Measurements from ENCODE around the gene PNKD. TPM values are rescaled to one million over a fixed set of nuclear protein-coding genes. Genes with fewer than 3 reads are reported as not detected.
A peak's percentile ranks its signal among the peaks of the same experiment; 100 is the strongest.

Gene PNKD
- total RNA-seq, 2 experiments from 2014 or later = 66.3 to 74.5 TPM

GRCh38 chr2:218234521-218234920 lies 35.8 kb upstream of the PNKD start:
- H3K27ac ChIP-seq (ENCODE audit: low read depth, low read length, poor library complexity, severe bottlenecking) = no peak overlapping the region
- TF ChIP-seq CTCF (conservative IDR thresholded peaks at IDR 0.05; ENCODE audit: low read length) (no peak), EZH2phosphoT487 (IDR thresholded peaks at IDR 0.05; ENCODE audit: borderline replicate concordance, low read depth, low read length) (no peak)
- ChIA-PET CTCF (ENCODE audit: unreplicated experiment) (no interaction called here), POLR2A (interaction anchor here (0.8 to 1.0 kb wide), 2 partner anchors 13 to 16 kb away, joined by 3 to 6 read pairs; no protein-coding TSS in a partner anchor)
- H3K36me3 ChIP-seq (ENCODE audit: insufficient read depth, low read length) = peaks cover 99% of the 10 kb centered on the region
- H3K4me3 ChIP-seq (ENCODE audit: low read depth, low read length, poor library complexity, severe bottlenecking) = no peak overlapping the region
- H3K4me2 ChIP-seq (ENCODE audit: low read length) = no peak overlapping the region
- H4K20me1 ChIP-seq (ENCODE audit: insufficient read depth, low read length) = no peaks in the 10 kb centered on the region
- peaks cover 18% of the 10 kb centered on the region; the same call in 1 of the 2 replicates for H3K79me2 ChIP-seq (ENCODE audit: insufficient read depth, low read depth, low read length)
- intact Hi-C loops (cut with micrococcal nuclease; ENCODE audit: unreplicated experiment) = no loop called here
- BruUV-seq (replicated peaks) = TSS peak; percentile 21
- no peak overlapping the region for H2AFZ ChIP-seq (ENCODE audit: low read length)
- no peak for DNase-seq (ENCODE audit: low spot score)
- H3K9me3 ChIP-seq (ENCODE audit: low read length) = no peaks in the 10 kb centered on the region
- no peaks in the 10 kb centered on the region for H3K9me2 ChIP-seq (ENCODE audit: insufficient read depth, low read length)
- peaks cover 16% of the 10 kb centered on the region for H3K4me1 ChIP-seq (ENCODE audit: insufficient read depth, low read length, poor library complexity, severe bottlenecking)

GRCh38 chr2:218235017-218235416 lies 35.3 kb upstream of the PNKD start:
- DNase-seq (ENCODE audit: low spot score) = no peak
- BruUV-seq (replicated peaks) = no TSS peak
- Histone ChIP-seq H3K9me3 (ENCODE audit: low read length) (no peaks in the 10 kb centered on the region), H3K9me2 (ENCODE audit: insufficient read depth, low read length) (no peaks in the 10 kb centered on the region), H3K4me1 (ENCODE audit: insufficient read depth, low read length, poor library complexity, severe bottlenecking) (peaks cover 11% of the 10 kb centered on the region), H3K79me2 (ENCODE audit: insufficient read depth, low read depth, low read length) (peaks cover 13% of the 10 kb centered on the region; the same call in 1 of the 2 replicates), H3K4me3 (ENCODE audit: low read depth, low read length, poor library complexity, severe bottlenecking) (no peak overlapping the region), H2AFZ (ENCODE audit: low read length) (no peak overlapping the region), H4K20me1 (ENCODE audit: insufficient read depth, low read length) (no peaks in the 10 kb centered on the region), H3K27ac (ENCODE audit: low read depth, low read length, poor library complexity, severe bottlenecking) (no peak overlapping the region), H3K4me2 (ENCODE audit: low read length) (no peak overlapping the region), H3K36me3 (ENCODE audit: insufficient read depth, low read length) (peaks cover 99% of the 10 kb centered on the region)
- no peak for TF ChIP-seq EZH2phosphoT487 (IDR thresholded peaks at IDR 0.05; ENCODE audit: borderline replicate concordance, low read depth, low read length)
- no peak for TF ChIP-seq CTCF (conservative IDR thresholded peaks at IDR 0.05; ENCODE audit: low read length)
- intact Hi-C loops (cut with micrococcal nuclease; ENCODE audit: unreplicated experiment) = no loop called here
- ChIA-PET CTCF (ENCODE audit: unreplicated experiment) (no interaction called here), POLR2A (interaction anchor here (0.6 to 0.8 kb wide), 2 partner anchors 17 to 459 kb away, joined by 4 to 6 read pairs; no protein-coding TSS in a partner anchor)

GRCh38 chr2:218236829-218237228 lies 33.5 kb upstream of the PNKD start:
- H3K4me1 ChIP-seq (ENCODE audit: insufficient read depth, low read length, poor library complexity, severe bottlenecking) = no peaks in the 10 kb centered on the region
- no peak overlapping the region for H3K27ac ChIP-seq (ENCODE audit: low read depth, low read length, poor library complexity, severe bottlenecking)
- CTCF ChIA-PET (ENCODE audit: unreplicated experiment) = no interaction called here
- no TSS peak for BruUV-seq (replicated peaks)
- H3K4me2 ChIP-seq (ENCODE audit: low read length) = no peak overlapping the region
- no peaks in the 10 kb centered on the region for H3K9me3 ChIP-seq (ENCODE audit: low read length)
- no peaks in the 10 kb centered on the region for H3K9me2 ChIP-seq (ENCODE audit: insufficient read depth, low read length)
- no peaks in the 10 kb centered on the region; the same call in 1 of the 2 replicates for H3K79me2 ChIP-seq (ENCODE audit: insufficient read depth, low read depth, low read length)
- intact Hi-C loops (cut with micrococcal nuclease; ENCODE audit: unreplicated experiment) = no loop called here
- no peak overlapping the region for H3K4me3 ChIP-seq (ENCODE audit: low read depth, low read length, poor library complexity, severe bottlenecking)
- H4K20me1 ChIP-seq (ENCODE audit: insufficient read depth, low read length) = no peaks in the 10 kb centered on the region
- H3K36me3 ChIP-seq (ENCODE audit: insufficient read depth, low read length) = peaks cover 98% of the 10 kb centered on the region
- DNase-seq (ENCODE audit: low spot score) = no peak
- no peak for TF ChIP-seq CTCF (conservative IDR thresholded peaks at IDR 0.05; ENCODE audit: low read length)
- TF ChIP-seq EZH2phosphoT487 (IDR thresholded peaks at IDR 0.05; ENCODE audit: borderline replicate concordance, low read depth, low read length) = no peak
- no peak overlapping the region for H2AFZ ChIP-seq (ENCODE audit: low read length)
- POLR2A ChIA-PET = interaction anchor here (1.6 kb wide), 1 partner anchor 18 kb away, joined by 4 read pairs; no protein-coding TSS in a partner anchor
